Measurements from ENCODE around the gene MEX3C.

MEX3C gene

GRCh38 chr18:51197661-51198424 lies at the start of gene MEX3C:
Gene MEX3C, minus strand, starts transcription at chr18:51197681. Its CDS starts 361 bp downstream, at chr18:51197320.
- in situ Hi-C loops (cut with MboI; ENCODE audit: low sequenced_read_pairs) = no loop called here

GRCh38 chr18:51241226-51241625 lies 43.7 kb upstream of the MEX3C start:
- in situ Hi-C loops (cut with MboI; ENCODE audit: low sequenced_read_pairs) = no loop called here

GRCh38 chr18:51236225-51236624 lies 38.7 kb upstream of the MEX3C start:
- in situ Hi-C loops (cut with MboI; ENCODE audit: low sequenced_read_pairs) = no loop called here

GRCh38 chr18:51235009-51235789 lies 37.7 kb upstream of the MEX3C start:
- in situ Hi-C loops (cut with MboI; ENCODE audit: low sequenced_read_pairs) = no loop called here

- in situ Hi-C loops (cut with MboI; ENCODE audit: low sequenced_read_pairs) = no loop called here
Measured at GRCh38 chr18:51234117-51235008, 36.9 kb upstream of the MEX3C start.

GRCh38 chr18:51229328-51229727 lies 31.8 kb upstream of the MEX3C start:
- in situ Hi-C loops (cut with MboI; ENCODE audit: low sequenced_read_pairs) = no loop called here

GRCh38 chr18:51227660-51228059 lies 30.2 kb upstream of the MEX3C start:
- in situ Hi-C loops (cut with MboI; ENCODE audit: low sequenced_read_pairs) = no loop called here

- in situ Hi-C loops (cut with MboI; ENCODE audit: low sequenced_read_pairs) = no loop called here
Measured at GRCh38 chr18:51226587-51227350, 29.3 kb upstream of the MEX3C start.

- in situ Hi-C loops (cut with MboI; ENCODE audit: low sequenced_read_pairs) = no loop called here
Measured at GRCh38 chr18:51226068-51226467, 28.6 kb upstream of the MEX3C start.

GRCh38 chr18:51212606-51213005 lies 15.1 kb upstream of the MEX3C start:
- in situ Hi-C loops (cut with MboI; ENCODE audit: low sequenced_read_pairs) = no loop called here

GRCh38 chr18:51211552-51211951 lies 14.1 kb upstream of the MEX3C start:
- in situ Hi-C loops (cut with MboI; ENCODE audit: low sequenced_read_pairs) = no loop called here

- in situ Hi-C loops (cut with MboI; ENCODE audit: low sequenced_read_pairs) = no loop called here
Measured at GRCh38 chr18:51196811-51197660, 445 bp downstream of the MEX3C start.

- in situ Hi-C loops (cut with MboI; ENCODE audit: low sequenced_read_pairs) = no loop called here
Measured at GRCh38 chr18:51196118-51196810, 1.2 kb downstream of the MEX3C start.

- in situ Hi-C loops (cut with MboI; ENCODE audit: low sequenced_read_pairs) = no loop called here
Measured at GRCh38 chr18:51195451-51196117, 1.9 kb downstream of the MEX3C start.

GRCh38 chr18:51195086-51195450 lies 2.4 kb downstream of the MEX3C start:
- in situ Hi-C loops (cut with MboI; ENCODE audit: low sequenced_read_pairs) = no loop called here

GRCh38 chr18:51194604-51195003 lies 2.9 kb downstream of the MEX3C start:
- in situ Hi-C loops (cut with MboI; ENCODE audit: low sequenced_read_pairs) = no loop called here

- in situ Hi-C loops (cut with MboI; ENCODE audit: low sequenced_read_pairs) = no loop called here
Measured at GRCh38 chr18:51193621-51194287, 3.7 kb downstream of the MEX3C start.

- in situ Hi-C loops (cut with MboI; ENCODE audit: low sequenced_read_pairs) = no loop called here
Measured at GRCh38 chr18:51192696-51193095, 4.8 kb downstream of the MEX3C start.

Data from hTERT RPE-1 (cell line).